ENCODE results near the gene PSMD14. TPM values are rescaled to one million over a fixed set of nuclear protein-coding genes. Genes with fewer than 3 reads are reported as not detected.

The PSMD14 gene
- total and polyA plus RNA-seq, 2 of the 13 experiments (the other 11 are each of a cell fraction or from before 2014, with no cell fraction given), result 60.6 to 149 TPM

DNA sequence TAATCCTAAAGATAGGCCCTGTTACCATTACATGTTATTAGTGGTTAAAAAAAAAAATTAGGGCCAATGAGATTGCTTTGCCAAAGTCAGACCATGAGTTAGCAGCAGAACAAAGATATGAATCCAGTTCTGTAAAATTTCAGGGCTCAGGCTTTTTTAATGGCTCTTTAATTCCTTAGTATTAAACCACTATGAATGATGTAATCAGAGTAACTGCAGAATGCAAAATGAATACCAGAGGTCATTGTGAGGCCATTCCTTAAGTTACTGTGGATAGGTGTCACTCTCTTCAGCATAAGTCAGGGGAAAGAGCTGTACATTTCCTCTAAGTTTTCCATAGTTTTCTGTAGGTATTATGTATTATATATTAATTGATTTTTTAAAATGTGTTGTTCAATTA is 65.7 kb downstream of the PSMD14 start:
- H3K4me2 ChIP-seq (ENCODE audit: low read depth, low read length), result no peak overlapping the region
- DNase-seq (ENCODE audit: low spot score), result no peak
- no peak overlapping the region for H3K27ac ChIP-seq (ENCODE audit: extremely low read length, insufficient read depth, low read length)
- peaks cover 6 to 44% of the 10 kb centered on the region in 2 experiments for H3K36me3 ChIP-seq (replicated peaks in 1 of 2; ENCODE audit: control insufficient read depth in 1 of 2, insufficient read depth in 2 of 2, low read length in 2 of 2)
- no peak overlapping the region for H2AFZ ChIP-seq (ENCODE audit: low read length)
- H3K9me3 ChIP-seq (ENCODE audit: low read length), result no peaks in the 10 kb centered on the region
- no peak for TF ChIP-seq ZNF615 (CRISPR knock-in tag; IDR thresholded peaks at IDR 0.05; ENCODE audit: borderline replicate concordance)
- TF ChIP-seq, protein P1, sequence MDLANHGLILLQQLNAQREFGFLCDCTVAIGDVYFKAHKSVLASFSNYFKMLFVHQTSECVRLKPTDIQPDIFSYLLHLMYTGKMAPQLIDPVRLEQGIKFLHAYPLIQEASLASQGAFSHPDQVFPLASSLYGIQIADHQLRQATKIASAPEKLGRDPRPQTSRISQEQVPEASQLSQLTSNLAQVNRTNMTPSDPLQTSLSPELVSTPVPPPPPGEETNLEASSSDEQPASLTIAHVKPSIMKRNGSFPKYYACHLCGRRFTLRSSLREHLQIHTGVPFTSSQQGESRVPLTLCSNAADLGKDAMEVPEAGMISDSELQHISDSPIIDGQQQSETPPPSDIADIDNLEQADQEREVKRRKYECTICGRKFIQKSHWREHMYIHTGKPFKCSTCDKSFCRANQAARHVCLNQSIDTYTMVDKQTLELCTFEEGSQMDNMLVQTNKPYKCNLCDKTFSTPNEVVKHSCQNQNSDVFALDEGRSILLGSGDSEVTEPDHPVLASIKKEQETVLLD (CRISPR knock-in tag; IDR thresholded peaks at IDR 0.05; ENCODE audit: low read depth), result no peak
- no peak for TF ChIP-seq MAFF (IDR thresholded peaks at IDR 0.05; ENCODE audit: low read depth, low read length)
- TF ChIP-seq, protein P2, sequence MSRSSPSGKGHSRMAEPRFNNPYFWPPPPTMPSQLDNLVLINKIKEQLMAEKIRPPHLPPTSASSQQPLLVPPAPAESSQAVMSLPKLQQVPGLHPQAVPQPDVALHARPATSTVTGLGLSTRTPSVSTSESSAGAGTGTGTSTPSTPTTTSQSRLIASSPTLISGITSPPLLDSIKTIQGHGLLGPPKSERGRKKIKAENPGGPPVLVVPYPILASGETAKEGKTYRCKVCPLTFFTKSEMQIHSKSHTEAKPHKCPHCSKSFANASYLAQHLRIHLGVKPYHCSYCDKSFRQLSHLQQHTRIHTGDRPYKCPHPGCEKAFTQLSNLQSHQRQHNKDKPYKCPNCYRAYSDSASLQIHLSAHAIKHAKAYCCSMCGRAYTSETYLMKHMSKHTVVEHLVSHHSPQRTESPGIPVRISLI (CRISPR knock-in tag; IDR thresholded peaks at IDR 0.05; ENCODE audit: borderline replicate concordance), result no peak
- TF ChIP-seq, protein P3, sequence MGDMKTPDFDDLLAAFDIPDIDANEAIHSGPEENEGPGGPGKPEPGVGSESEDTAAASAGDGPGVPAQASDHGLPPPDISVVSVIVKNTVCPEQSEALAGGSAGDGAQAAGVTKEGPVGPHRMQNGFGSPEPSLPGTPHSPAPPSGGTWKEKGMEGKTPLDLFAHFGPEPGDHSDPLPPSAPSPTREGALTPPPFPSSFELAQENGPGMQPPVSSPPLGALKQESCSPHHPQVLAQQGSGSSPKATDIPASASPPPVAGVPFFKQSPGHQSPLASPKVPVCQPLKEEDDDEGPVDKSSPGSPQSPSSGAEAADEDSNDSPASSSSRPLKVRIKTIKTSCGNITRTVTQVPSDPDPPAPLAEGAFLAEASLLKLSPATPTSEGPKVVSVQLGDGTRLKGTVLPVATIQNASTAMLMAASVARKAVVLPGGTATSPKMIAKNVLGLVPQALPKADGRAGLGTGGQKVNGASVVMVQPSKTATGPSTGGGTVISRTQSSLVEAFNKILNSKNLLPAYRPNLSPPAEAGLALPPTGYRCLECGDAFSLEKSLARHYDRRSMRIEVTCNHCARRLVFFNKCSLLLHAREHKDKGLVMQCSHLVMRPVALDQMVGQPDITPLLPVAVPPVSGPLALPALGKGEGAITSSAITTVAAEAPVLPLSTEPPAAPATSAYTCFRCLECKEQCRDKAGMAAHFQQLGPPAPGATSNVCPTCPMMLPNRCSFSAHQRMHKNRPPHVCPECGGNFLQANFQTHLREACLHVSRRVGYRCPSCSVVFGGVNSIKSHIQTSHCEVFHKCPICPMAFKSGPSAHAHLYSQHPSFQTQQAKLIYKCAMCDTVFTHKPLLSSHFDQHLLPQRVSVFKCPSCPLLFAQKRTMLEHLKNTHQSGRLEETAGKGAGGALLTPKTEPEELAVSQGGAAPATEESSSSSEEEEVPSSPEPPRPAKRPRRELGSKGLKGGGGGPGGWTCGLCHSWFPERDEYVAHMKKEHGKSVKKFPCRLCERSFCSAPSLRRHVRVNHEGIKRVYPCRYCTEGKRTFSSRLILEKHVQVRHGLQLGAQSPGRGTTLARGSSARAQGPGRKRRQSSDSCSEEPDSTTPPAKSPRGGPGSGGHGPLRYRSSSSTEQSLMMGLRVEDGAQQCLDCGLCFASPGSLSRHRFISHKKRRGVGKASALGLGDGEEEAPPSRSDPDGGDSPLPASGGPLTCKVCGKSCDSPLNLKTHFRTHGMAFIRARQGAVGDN (CRISPR knock-in tag; IDR thresholded peaks at IDR 0.05), result no peak
- TF ChIP-seq NFYB (CRISPR knock-in tag; IDR thresholded peaks at IDR 0.05), result no peak
- ChIA-PET POLR2A (no interaction called here), CTCF (ENCODE audit: low intra/inter-chr PET ratio, low total read pairs) (no interaction called here)
- H4K20me1 ChIP-seq (ENCODE audit: insufficient read depth, low read length), result no peaks in the 10 kb centered on the region
- intact Hi-C loops (cut with micrococcal nuclease; ENCODE audit: unreplicated experiment) (no loop called here), in situ Hi-C loops (cut with HindIII; ENCODE audit: extremely low pct_ligation_motif_present, low pct_unique_long_range_greater_than_20kb) (no loop called here)
- no TSS peak for BruUV-seq (replicated peaks)
- FAIRE-seq, result no peak
- H3K9ac ChIP-seq (ENCODE audit: insufficient read depth, low read depth, low read length), result no peak overlapping the region
- H3K4me1 ChIP-seq (ENCODE audit: insufficient read depth, low read length), result no peaks in the 10 kb centered on the region
- ATAC-seq, result no peak
- no peaks in the 10 kb centered on the region for H3K27me3 ChIP-seq (ENCODE audit: control insufficient read depth in 1 of 2, insufficient read depth in 2 of 2, low read length in 2 of 2)
- H3K4me3 ChIP-seq (replicated peaks in 1 of 3; ENCODE audit: insufficient read depth in 1 of 3, low read depth in 2 of 3, low read length in 3 of 3), result no peak overlapping the region
- no peaks in the 10 kb centered on the region for H3K79me2 ChIP-seq (ENCODE audit: insufficient read depth, low read length)

All from HepG2 (cell line).